SH-SY5Y (cell line): ENCODE measurements around the gene SNORC.

Experiments
- GATA2 ChIP-seq: IDR thresholded peaks from 2 replicates; pipeline ENCODE4 v1.6.1; 2011; ENCODE audit warnings: mild to moderate bottlenecking, low read depth, low read length
- GATA3 ChIP-seq: IDR thresholded peaks from 2 replicates; pipeline ENCODE4 v1.6.1; 2011; ENCODE audit warnings: low read depth, mild to moderate bottlenecking, low read length, moderate library complexity

DNA sequence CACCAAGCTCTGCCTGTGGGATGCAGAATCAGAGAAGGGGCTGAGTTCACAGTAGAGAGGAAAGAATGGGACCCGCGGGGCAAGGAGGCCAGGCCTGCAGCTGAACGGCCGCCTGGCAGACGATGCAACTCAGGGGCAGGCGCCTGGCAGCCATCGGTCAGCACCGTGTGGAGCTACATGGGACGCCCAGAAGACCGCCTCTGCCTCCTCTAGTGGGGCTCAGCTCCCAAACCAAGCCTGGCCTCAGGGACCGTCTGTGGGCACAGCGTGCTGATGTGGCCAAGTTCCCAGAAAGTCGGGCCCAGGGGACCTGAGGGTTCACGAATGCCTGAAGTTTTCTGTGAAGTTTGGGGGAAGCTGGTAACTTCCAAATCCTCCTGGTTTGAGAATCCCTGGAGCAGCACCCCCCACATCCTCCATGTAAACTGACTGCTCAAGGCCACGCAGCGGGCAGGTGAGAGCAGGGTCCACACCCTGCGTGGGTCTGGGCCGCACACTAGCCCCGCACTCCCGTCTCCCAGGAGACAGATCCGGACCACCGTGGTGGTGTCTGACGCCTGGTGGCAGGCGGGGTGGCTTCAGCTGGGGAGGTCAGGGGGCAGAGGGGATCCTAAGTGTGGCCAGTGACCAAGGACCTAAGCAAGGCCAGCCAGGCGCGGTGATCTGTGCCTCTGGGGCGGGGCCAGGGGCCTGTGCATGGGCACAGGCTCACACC lies 14.6 kb downstream of the SNORC start:
- TF ChIP-seq GATA3 (no peak), GATA2 (no peak)
